Mesenchymal stem cell (in vitro differentiated cells and primary cell): Measurements from ENCODE around the gene PPP2R5A.

Experiments
- DNase-seq: peaks from one replicate; pipeline ENCODE4 v3.0.0-alpha.2; 2013
- H2AFZ ChIP-seq: one replicate; pipeline ENCODE4 v1.6.1; 2013; ENCODE audit warnings: low read depth, mild to moderate bottlenecking, control low read depth, inconsistent platforms, low read length, moderate library complexity
- H2AK5ac ChIP-seq: 2 replicates; pipeline ENCODE4 v1.6.1; 2013; ENCODE audit warnings: low read length, moderate library complexity, mild to moderate bottlenecking, inconsistent platforms; ENCODE audit not compliant: severe bottlenecking
- H2BK120ac ChIP-seq: one replicate; pipeline ENCODE4 v1.6.1; 2013; ENCODE audit warnings: low read depth, mild to moderate bottlenecking, inconsistent platforms, low read length, moderate library complexity
- H2BK12ac ChIP-seq, 2 experiments: one replicate each; pipeline ENCODE4 v1.6.1; 2013; ENCODE audit warnings: inconsistent platforms in 2 of 2, low read length in 2 of 2, mild to moderate bottlenecking in 2 of 2, moderate library complexity in 2 of 2, control low read depth in 1 of 2
- H2BK15ac ChIP-seq: one replicate; pipeline ENCODE4 v1.6.1; 2013; ENCODE audit warnings: mild to moderate bottlenecking, low read depth, inconsistent platforms; ENCODE audit not compliant: poor library complexity, severe bottlenecking
- H2BK5ac ChIP-seq: 2 replicates; pipeline ENCODE4 v1.6.1; 2013; ENCODE audit warnings: low read depth, mild to moderate bottlenecking, low read length, control low read depth, inconsistent platforms; ENCODE audit not compliant: poor library complexity, severe bottlenecking
- H3K14ac ChIP-seq, 2 experiments: one replicate each; pipeline ENCODE4 v1.6.1; 2013; ENCODE audit warnings: inconsistent platforms in 2 of 2, low read length in 2 of 2, control low read depth in 1 of 2, mild to moderate bottlenecking in 1 of 2, moderate library complexity in 1 of 2
- H3K18ac ChIP-seq, 2 experiments: one replicate each; pipeline ENCODE4 v1.6.1; 2013; ENCODE audit warnings: inconsistent platforms in 2 of 2, low read length in 2 of 2, control low read depth in 1 of 2, low read depth in 1 of 2, mild to moderate bottlenecking in 1 of 2
- H3K23ac ChIP-seq, 2 experiments: one replicate each; pipeline ENCODE4 v1.6.1; 2013; ENCODE audit warnings: inconsistent platforms in 2 of 2, low read length in 2 of 2, mild to moderate bottlenecking in 2 of 2, moderate library complexity in 2 of 2, control low read depth in 1 of 2
- H3K27ac ChIP-seq: 2 replicates; pipeline ENCODE4 v1.5.1; 2013; ENCODE audit warnings: mild to moderate bottlenecking, moderate library complexity, low read length, control low read depth, inconsistent platforms; ENCODE audit not compliant: poor library complexity, severe bottlenecking
- H3K27me3 ChIP-seq, 2 experiments: 2 replicates each; pipeline versions ENCODE4 v1.6.1 to v1.7.0; 2013; ENCODE audit warnings: low read length in 2 of 2, mild to moderate bottlenecking in 2 of 2, moderate library complexity in 2 of 2, control low read depth in 1 of 2, inconsistent platforms in 1 of 2; ENCODE audit not compliant: control insufficient read depth in 1 of 2, insufficient read depth in 1 of 2
- H3K36me3 ChIP-seq, 2 experiments: 2 replicates each; pipeline versions ENCODE4 v1.6.1 to v1.7.0; 2013; ENCODE audit warnings: low read length in 2 of 2, control low read depth in 1 of 2, inconsistent platforms in 1 of 2, low read depth in 1 of 2, mild to moderate bottlenecking in 1 of 2; ENCODE audit not compliant: insufficient read depth in 2 of 2, control insufficient read depth in 1 of 2
- H3K4ac ChIP-seq, 2 experiments: one replicate each; pipeline ENCODE4 v1.6.1; 2013; ENCODE audit warnings: inconsistent platforms in 2 of 2, low read length in 2 of 2, mild to moderate bottlenecking in 2 of 2, moderate library complexity in 2 of 2, control low read depth in 1 of 2, low read depth in 1 of 2
- H3K4me1 ChIP-seq: 2 replicates; pipeline ENCODE4 v1.6.1; 2013; ENCODE audit warnings: low read depth, low read length, control low read depth; ENCODE audit not compliant: control insufficient read depth, insufficient read depth
- H3K4me2 ChIP-seq: 2 replicates; pipeline ENCODE4 v1.6.1; 2013; ENCODE audit warnings: low read length, mild to moderate bottlenecking, inconsistent platforms; ENCODE audit not compliant: poor library complexity, severe bottlenecking
- H3K4me3 ChIP-seq, 2 experiments: 2 replicates each; pipeline versions ENCODE4 v1.5.1 to v1.7.0; 2013; ENCODE audit warnings: low read length in 2 of 2, mild to moderate bottlenecking in 2 of 2, control low read depth in 1 of 2, low read depth in 1 of 2; ENCODE audit not compliant: insufficient read depth in 1 of 2
- H3K79me1 ChIP-seq: replicated peaks from 2 replicates; pipeline ENCODE4 v1.6.1; 2013; ENCODE audit warnings: mild to moderate bottlenecking, control low read depth, low read length, inconsistent platforms; ENCODE audit not compliant: poor library complexity, severe bottlenecking
- H3K9ac ChIP-seq: 2 replicates; pipeline ENCODE4 v1.7.0; 2013; ENCODE audit warnings: mild to moderate bottlenecking, low read length, moderate library complexity
- H3K9me3 ChIP-seq: 2 replicates; pipeline ENCODE4 v1.7.0; 2013; ENCODE audit warnings: mild to moderate bottlenecking, low read length; ENCODE audit not compliant: control insufficient read depth
- H4K8ac ChIP-seq: one replicate; pipeline ENCODE4 v1.6.1; 2013; ENCODE audit warnings: inconsistent platforms, mild to moderate bottlenecking, low read length, moderate library complexity
- H4K91ac ChIP-seq: one replicate; pipeline ENCODE4 v1.6.1; 2013; ENCODE audit warnings: mild to moderate bottlenecking, low read length, inconsistent platforms
- WGBS: methylation state at CpG from one replicate; pipeline ENCODE4 v1.1.7; 2013; ENCODE audit warnings: mixed read lengths; 5-methylcytosine and 5-hydroxymethylcytosine counted together

The PPP2R5A gene

GRCh38 chr1:212313616-212314015, 28.4 kb downstream of the PPP2R5A start:
- no peak overlapping the region for H3K18ac ChIP-seq
- H4K8ac ChIP-seq = no peak overlapping the region
- no peak overlapping the region for H2BK120ac ChIP-seq
- H2BK12ac ChIP-seq = no peak overlapping the region
- no peak overlapping the region for H4K91ac ChIP-seq
- H3K79me1 ChIP-seq = peaks cover 18% of the 10 kb centered on the region
- H3K4me3 ChIP-seq = no peak overlapping the region
- no peak overlapping the region for H2BK15ac ChIP-seq
- no peak overlapping the region for H2AFZ ChIP-seq
- no peak overlapping the region for H3K27ac ChIP-seq
- H3K9me3 ChIP-seq = no peaks in the 10 kb centered on the region
- H3K14ac ChIP-seq = no peak overlapping the region
- H2AK5ac ChIP-seq = no peak overlapping the region
- H3K4ac ChIP-seq = no peak overlapping the region
- no peaks in the 10 kb centered on the region for H3K27me3 ChIP-seq
- WGBS = no CpG with 5 or more reads among the region's 2 CpGs
- no peaks in the 10 kb centered on the region for H3K4me1 ChIP-seq
- no peak overlapping the region for H3K4me2 ChIP-seq
- no peak overlapping the region for H3K23ac ChIP-seq
- no peak for DNase-seq
- no peak overlapping the region for H2BK5ac ChIP-seq
- H3K9ac ChIP-seq = peak overlapping the region; percentile 63
- H3K36me3 ChIP-seq = no peaks in the 10 kb centered on the region

- no peak overlapping the region for H2BK15ac ChIP-seq
- no peak overlapping the region for H2BK120ac ChIP-seq
- no peak overlapping the region for H2BK5ac ChIP-seq
- H3K4me3 ChIP-seq = no peak overlapping the region
- H3K36me3 ChIP-seq = no peaks in the 10 kb centered on the region
- no peak overlapping the region for H3K4me2 ChIP-seq
- H2BK12ac ChIP-seq = no peak overlapping the region
- no peak overlapping the region for H3K27ac ChIP-seq
- no peak overlapping the region for H2AK5ac ChIP-seq
- H3K14ac ChIP-seq = no peak overlapping the region
- H3K23ac ChIP-seq = no peak overlapping the region
- no peak overlapping the region for H4K91ac ChIP-seq
- 100% methylated on average over 1 of the region's 2 CpGs for WGBS
- DNase-seq = no peak
- H3K18ac ChIP-seq = no peak overlapping the region
- H4K8ac ChIP-seq = no peak overlapping the region
- H3K79me1 ChIP-seq = peaks cover 15% of the 10 kb centered on the region
- H2AFZ ChIP-seq = no peak overlapping the region
- no peaks in the 10 kb centered on the region for H3K9me3 ChIP-seq
- no peaks in the 10 kb centered on the region for H3K27me3 ChIP-seq
- H3K4ac ChIP-seq = no peak overlapping the region
- no peaks in the 10 kb centered on the region for H3K4me1 ChIP-seq
- no peak overlapping the region for H3K9ac ChIP-seq
These were observed 30.0 kb downstream of the PPP2R5A start for GRCh38 chr1:212315184-212315583.

GRCh38 chr1:212315907-212316306, 30.7 kb downstream of the PPP2R5A start:
- H3K27me3 ChIP-seq = no peaks in the 10 kb centered on the region
- no peak overlapping the region for H2AK5ac ChIP-seq
- no peak overlapping the region for H3K4me3 ChIP-seq
- no peak overlapping the region for H2BK5ac ChIP-seq
- peaks cover 9% of the 10 kb centered on the region for H3K79me1 ChIP-seq
- H2BK120ac ChIP-seq = no peak overlapping the region
- no peak overlapping the region for H3K18ac ChIP-seq
- H2BK12ac ChIP-seq = no peak overlapping the region
- no peaks in the 10 kb centered on the region for H3K36me3 ChIP-seq
- H4K8ac ChIP-seq = no peak overlapping the region
- peak; percentile 38 for DNase-seq
- H4K91ac ChIP-seq = no peak overlapping the region
- no peak overlapping the region for H3K4me2 ChIP-seq
- H3K4me1 ChIP-seq = no peaks in the 10 kb centered on the region
- H2BK15ac ChIP-seq = no peak overlapping the region
- no peaks in the 10 kb centered on the region for H3K9me3 ChIP-seq
- no peak overlapping the region for H3K14ac ChIP-seq
- H3K27ac ChIP-seq = no peak overlapping the region
- H2AFZ ChIP-seq = no peak overlapping the region
- H3K9ac ChIP-seq = no peak overlapping the region
- H3K23ac ChIP-seq = no peak overlapping the region
- no peak overlapping the region for H3K4ac ChIP-seq

- no peaks in the 10 kb centered on the region for H3K4me1 ChIP-seq
- 97% methylated on average over 2 of the region's 2 CpGs for WGBS
- no peak overlapping the region for H2AFZ ChIP-seq
- H3K9ac ChIP-seq = no peak overlapping the region
- peaks cover 7% of the 10 kb centered on the region for H3K79me1 ChIP-seq
- no peaks in the 10 kb centered on the region for H3K36me3 ChIP-seq
- H3K9me3 ChIP-seq = no peaks in the 10 kb centered on the region
- H2AK5ac ChIP-seq = no peak overlapping the region
- H4K91ac ChIP-seq = no peak overlapping the region
- no peak overlapping the region for H2BK120ac ChIP-seq
- no peak overlapping the region for H3K4ac ChIP-seq
- no peak overlapping the region for H2BK12ac ChIP-seq
- no peak overlapping the region for H3K23ac ChIP-seq
- no peak overlapping the region for H3K4me2 ChIP-seq
- H3K27me3 ChIP-seq = no peaks in the 10 kb centered on the region
- no peak for DNase-seq
- no peak overlapping the region for H2BK15ac ChIP-seq
- no peak overlapping the region for H3K4me3 ChIP-seq
- H3K27ac ChIP-seq = no peak overlapping the region
- no peak overlapping the region for H3K18ac ChIP-seq
- H3K14ac ChIP-seq = no peak overlapping the region
- no peak overlapping the region for H4K8ac ChIP-seq
- H2BK5ac ChIP-seq = no peak overlapping the region
These were observed 32.7 kb downstream of the PPP2R5A start for GRCh38 chr1:212317916-212318315.
